ENCODE results near the gene CNTNAP2. TPM values are rescaled to one million over a fixed set of nuclear protein-coding genes. Genes with fewer than 3 reads are reported as not detected.

The CNTNAP2 gene
- polyA plus RNA-seq, 2 donors = 0.41 to 0.48 TPM

DNA sequence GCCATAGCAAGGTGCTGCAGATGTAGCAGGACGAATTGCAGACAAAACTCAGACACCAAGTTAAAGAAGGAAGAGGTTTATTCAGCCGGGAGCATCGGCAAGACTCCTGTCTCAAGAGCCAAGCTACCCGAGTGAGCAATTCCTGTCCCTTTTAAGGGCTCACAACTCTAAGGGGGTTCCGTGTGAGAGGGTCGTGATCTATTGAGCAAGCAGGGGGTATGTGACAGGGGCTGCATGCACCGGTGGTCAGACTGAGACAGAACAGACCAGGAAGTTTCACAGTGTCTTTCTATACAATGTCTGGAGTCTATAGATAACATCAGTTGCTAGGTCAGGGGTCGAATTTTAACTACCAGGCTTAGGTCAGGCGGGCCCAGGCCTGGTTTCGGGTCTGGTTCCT, 2252.0 kb downstream of the CNTNAP2 start:
- 86 to 89% methylated on average over 10 of the region's 10 CpGs for whole genome bisulfite sequencing, 2 donors
- Histone ChIP-seq H3K9me3 (ENCODE audit: control insufficient read depth in 2 of 2, insufficient read depth in 1 of 2, low read depth in 1 of 2, low read length in 1 of 2) (no peaks in the 10 kb centered on the region), H3K27ac (ENCODE audit: low read depth in 2 of 2, low read length in 1 of 2) (no peak overlapping the region)

DNA sequence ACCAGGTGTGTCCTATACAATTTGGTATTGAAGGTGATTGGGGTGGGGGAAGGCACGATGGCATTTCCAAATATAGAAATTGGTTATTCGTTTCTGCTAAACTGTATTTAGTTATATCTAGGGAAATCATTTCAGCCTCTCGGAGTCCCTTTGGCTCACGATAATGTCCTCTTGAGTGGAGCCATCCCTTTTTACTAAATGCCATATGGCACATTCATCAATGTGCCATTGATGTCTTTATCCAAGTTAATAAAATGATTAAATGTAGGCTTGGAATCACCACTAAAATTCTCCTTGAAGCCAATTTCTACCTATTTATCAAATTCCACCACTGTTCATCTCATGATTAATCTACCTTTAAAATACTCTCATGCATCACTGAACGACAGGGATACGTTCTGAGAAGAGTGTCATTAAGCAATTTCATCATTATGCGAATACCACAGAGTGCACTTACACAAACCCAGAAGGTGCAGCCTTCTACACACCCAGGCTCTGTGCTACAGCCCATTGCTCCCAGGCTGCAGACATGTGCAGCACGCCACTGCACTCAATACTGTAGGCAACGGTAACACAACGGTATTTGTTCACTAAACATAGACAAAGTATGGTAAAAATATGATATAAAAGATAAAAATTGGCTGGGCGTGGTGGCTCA, 2254.8 kb downstream of the CNTNAP2 start:
- H3K9me3 ChIP-seq (ENCODE audit: control insufficient read depth in 2 of 2, insufficient read depth in 1 of 2, low read depth in 1 of 2, low read length in 1 of 2) = no peaks in the 10 kb centered on the region
- WGBS, 2 donors = 83 to 89% methylated on average over 11 of the region's 11 CpGs
- H3K27me3 ChIP-seq (ENCODE audit: control insufficient read depth in 1 of 2, insufficient read depth in 2 of 2, low read length in 2 of 2) = no peaks in the 10 kb centered on the region
- no peaks in the 10 kb centered on the region for H3K4me1 ChIP-seq (ENCODE audit: control insufficient read depth in 2 of 2, insufficient read depth in 2 of 2, low read length in 1 of 2)
- no peak overlapping the region for H3K27ac ChIP-seq (ENCODE audit: low read depth in 2 of 2, low read length in 1 of 2)
- no peaks in the 10 kb centered on the region for H3K36me3 ChIP-seq (ENCODE audit: control insufficient read depth in 2 of 2, insufficient read depth in 2 of 2, low read length in 1 of 2)
- no peak overlapping the region for H3K4me3 ChIP-seq (ENCODE audit: low read depth in 1 of 2, low read length in 2 of 2)

More for the DNA sequence above, 2252.0 kb downstream of the CNTNAP2 start:
- Histone ChIP-seq H3K4me3 (ENCODE audit: low read depth in 1 of 2, low read length in 2 of 2) (no peak overlapping the region), H3K27me3 (ENCODE audit: control insufficient read depth in 1 of 2, insufficient read depth in 2 of 2, low read length in 2 of 2) (no peaks in the 10 kb centered on the region), H3K36me3 (ENCODE audit: control insufficient read depth in 2 of 2, insufficient read depth in 2 of 2, low read length in 1 of 2) (no peaks in the 10 kb centered on the region), H3K4me1 (ENCODE audit: control insufficient read depth in 2 of 2, insufficient read depth in 2 of 2, low read length in 1 of 2) (no peaks in the 10 kb centered on the region)

- peak overlapping the region in 1 of 2 donors; percentile 10 for H3K27ac ChIP-seq (ENCODE audit: low read depth in 2 of 2, low read length in 1 of 2)
- no peaks in the 10 kb centered on the region for H3K36me3 ChIP-seq (ENCODE audit: control insufficient read depth in 2 of 2, insufficient read depth in 2 of 2, low read length in 1 of 2)
- no peak overlapping the region for H3K4me3 ChIP-seq (ENCODE audit: low read depth in 1 of 2, low read length in 2 of 2)
- no peaks in the 10 kb centered on the region for H3K4me1 ChIP-seq (ENCODE audit: control insufficient read depth in 2 of 2, insufficient read depth in 2 of 2, low read length in 1 of 2)
- H3K27me3 ChIP-seq (ENCODE audit: control insufficient read depth in 1 of 2, insufficient read depth in 2 of 2, low read length in 2 of 2) = no peaks in the 10 kb centered on the region
- 64 to 70% methylated on average over 7 of the region's 7 CpGs for WGBS, 2 donors
- H3K9me3 ChIP-seq (ENCODE audit: control insufficient read depth in 2 of 2, insufficient read depth in 1 of 2, low read depth in 1 of 2, low read length in 1 of 2) = no peaks in the 10 kb centered on the region
These were observed 2258.0 kb downstream of the CNTNAP2 start for GRCh38 chr7:148374396-148375259.

- no peaks in the 10 kb centered on the region for H3K4me1 ChIP-seq (ENCODE audit: control insufficient read depth in 2 of 2, insufficient read depth in 2 of 2, low read length in 1 of 2)
- no peaks in the 10 kb centered on the region for H3K36me3 ChIP-seq (ENCODE audit: control insufficient read depth in 2 of 2, insufficient read depth in 2 of 2, low read length in 1 of 2)
- H3K9me3 ChIP-seq (ENCODE audit: control insufficient read depth in 2 of 2, insufficient read depth in 1 of 2, low read depth in 1 of 2, low read length in 1 of 2) = no peaks in the 10 kb centered on the region
- H3K27me3 ChIP-seq (ENCODE audit: control insufficient read depth in 1 of 2, insufficient read depth in 2 of 2, low read length in 2 of 2) = no peaks in the 10 kb centered on the region
- H3K4me3 ChIP-seq (ENCODE audit: low read depth in 1 of 2, low read length in 2 of 2) = no peak overlapping the region
- H3K27ac ChIP-seq (ENCODE audit: low read depth in 2 of 2, low read length in 1 of 2) = no peak overlapping the region
- WGBS, 2 donors = 72% methylated on average over 9 of the region's 9 CpGs
These were observed 2263.1 kb downstream of the CNTNAP2 start for GRCh38 chr7:148379677-148380076.

GRCh38 chr7:148380596-148381419, 2264.2 kb downstream of the CNTNAP2 start:
- H3K4me1 ChIP-seq (ENCODE audit: control insufficient read depth in 2 of 2, insufficient read depth in 2 of 2, low read length in 1 of 2) = no peaks in the 10 kb centered on the region
- H3K4me3 ChIP-seq (ENCODE audit: low read depth in 1 of 2, low read length in 2 of 2) = no peak overlapping the region
- H3K36me3 ChIP-seq (ENCODE audit: control insufficient read depth in 2 of 2, insufficient read depth in 2 of 2, low read length in 1 of 2) = no peaks in the 10 kb centered on the region
- H3K27ac ChIP-seq (ENCODE audit: low read depth in 2 of 2, low read length in 1 of 2) = no peak overlapping the region
- no peaks in the 10 kb centered on the region for H3K27me3 ChIP-seq (ENCODE audit: control insufficient read depth in 1 of 2, insufficient read depth in 2 of 2, low read length in 2 of 2)
- WGBS, 2 donors = 75% methylated on average over 13 of the region's 13 CpGs
- H3K9me3 ChIP-seq (ENCODE audit: control insufficient read depth in 2 of 2, insufficient read depth in 1 of 2, low read depth in 1 of 2, low read length in 1 of 2) = no peaks in the 10 kb centered on the region

- Histone ChIP-seq H3K4me3 (ENCODE audit: low read depth in 1 of 2, low read length in 2 of 2) (no peak overlapping the region), H3K27ac (ENCODE audit: low read depth in 2 of 2, low read length in 1 of 2) (no peak overlapping the region), H3K27me3 (ENCODE audit: control insufficient read depth in 1 of 2, insufficient read depth in 2 of 2, low read length in 2 of 2) (no peaks in the 10 kb centered on the region), H3K9me3 (ENCODE audit: control insufficient read depth in 2 of 2, insufficient read depth in 1 of 2, low read depth in 1 of 2, low read length in 1 of 2) (no peaks in the 10 kb centered on the region), H3K4me1 (ENCODE audit: control insufficient read depth in 2 of 2, insufficient read depth in 2 of 2, low read length in 1 of 2) (no peaks in the 10 kb centered on the region), H3K36me3 (ENCODE audit: control insufficient read depth in 2 of 2, insufficient read depth in 2 of 2, low read length in 1 of 2) (no peaks in the 10 kb centered on the region)
- WGBS, 2 donors = 77 to 83% methylated on average over 8 of the region's 8 CpGs
These were observed 2266.0 kb downstream of the CNTNAP2 start for GRCh38 chr7:148382596-148382995.

DNA sequence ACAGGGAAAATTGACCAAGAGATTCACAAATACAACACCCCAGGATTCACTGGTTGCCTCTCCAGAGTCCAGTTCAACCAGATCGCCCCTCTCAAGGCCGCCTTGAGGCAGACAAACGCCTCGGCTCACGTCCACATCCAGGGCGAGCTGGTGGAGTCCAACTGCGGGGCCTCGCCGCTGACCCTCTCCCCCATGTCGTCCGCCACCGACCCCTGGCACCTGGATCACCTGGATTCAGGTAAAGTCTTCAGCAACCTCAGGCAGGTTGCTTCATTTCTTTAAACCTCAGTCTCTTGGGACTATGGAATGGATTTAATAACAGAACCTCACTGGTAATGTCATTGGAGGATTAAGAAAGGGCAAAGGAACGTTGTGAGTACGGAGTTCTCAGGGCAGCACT, 2267.1 kb downstream of the CNTNAP2 start:
- Histone ChIP-seq H3K27ac (ENCODE audit: low read depth in 2 of 2, low read length in 1 of 2) (no peak overlapping the region), H3K36me3 (ENCODE audit: control insufficient read depth in 2 of 2, insufficient read depth in 2 of 2, low read length in 1 of 2) (no peaks in the 10 kb centered on the region), H3K9me3 (ENCODE audit: control insufficient read depth in 2 of 2, insufficient read depth in 1 of 2, low read depth in 1 of 2, low read length in 1 of 2) (no peaks in the 10 kb centered on the region), H3K4me1 (ENCODE audit: control insufficient read depth in 2 of 2, insufficient read depth in 2 of 2, low read length in 1 of 2) (no peaks in the 10 kb centered on the region), H3K27me3 (ENCODE audit: control insufficient read depth in 1 of 2, insufficient read depth in 2 of 2, low read length in 2 of 2) (no peaks in the 10 kb centered on the region), H3K4me3 (ENCODE audit: low read depth in 1 of 2, low read length in 2 of 2) (no peak overlapping the region)
- WGBS, 2 donors = 88 to 94% methylated on average over 14 of the region's 14 CpGs

DNA sequence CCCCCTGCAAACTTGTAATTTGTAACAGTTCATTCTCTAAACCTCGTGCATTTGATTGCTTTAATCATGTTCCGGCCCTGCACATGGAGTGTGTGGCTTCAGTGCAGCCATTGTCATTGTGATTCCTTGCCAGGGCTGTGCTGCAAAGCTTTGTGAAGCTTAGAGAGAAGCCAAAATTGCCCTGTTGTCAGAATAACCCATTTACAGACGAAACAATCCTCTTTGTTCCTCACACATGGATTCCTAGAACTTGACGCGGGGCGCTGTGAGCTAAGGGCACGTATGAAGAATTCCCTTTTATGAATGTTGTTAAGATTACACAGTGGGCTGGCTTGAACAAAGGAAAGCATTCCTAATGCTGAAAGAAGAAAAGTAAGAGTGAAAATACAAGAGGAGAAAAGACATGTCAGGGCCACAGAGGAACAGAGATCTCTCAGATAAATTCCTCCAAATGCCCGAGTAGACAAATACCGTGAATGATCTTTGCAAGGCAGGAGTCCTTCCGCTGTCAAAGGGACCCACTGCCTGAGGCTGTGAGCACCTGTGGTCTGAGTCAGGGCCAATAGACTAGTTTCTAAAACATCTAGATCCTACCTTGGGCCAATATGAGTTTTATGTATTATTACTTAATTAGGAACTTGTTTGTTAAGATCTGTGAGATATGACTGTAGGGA, 2268.5 kb downstream of the CNTNAP2 start:
- Histone ChIP-seq H3K4me3 (ENCODE audit: low read depth in 1 of 2, low read length in 2 of 2) (no peak overlapping the region), H3K36me3 (ENCODE audit: control insufficient read depth in 2 of 2, insufficient read depth in 2 of 2, low read length in 1 of 2) (no peaks in the 10 kb centered on the region), H3K9me3 (ENCODE audit: control insufficient read depth in 2 of 2, insufficient read depth in 1 of 2, low read depth in 1 of 2, low read length in 1 of 2) (no peaks in the 10 kb centered on the region), H3K27ac (ENCODE audit: low read depth in 2 of 2, low read length in 1 of 2) (no peak overlapping the region), H3K4me1 (ENCODE audit: control insufficient read depth in 2 of 2, insufficient read depth in 2 of 2, low read length in 1 of 2) (no peaks in the 10 kb centered on the region), H3K27me3 (ENCODE audit: control insufficient read depth in 1 of 2, insufficient read depth in 2 of 2, low read length in 2 of 2) (no peaks in the 10 kb centered on the region)
- 43 to 57% methylated on average over 10 of the region's 10 CpGs for WGBS, 2 donors

DNA sequence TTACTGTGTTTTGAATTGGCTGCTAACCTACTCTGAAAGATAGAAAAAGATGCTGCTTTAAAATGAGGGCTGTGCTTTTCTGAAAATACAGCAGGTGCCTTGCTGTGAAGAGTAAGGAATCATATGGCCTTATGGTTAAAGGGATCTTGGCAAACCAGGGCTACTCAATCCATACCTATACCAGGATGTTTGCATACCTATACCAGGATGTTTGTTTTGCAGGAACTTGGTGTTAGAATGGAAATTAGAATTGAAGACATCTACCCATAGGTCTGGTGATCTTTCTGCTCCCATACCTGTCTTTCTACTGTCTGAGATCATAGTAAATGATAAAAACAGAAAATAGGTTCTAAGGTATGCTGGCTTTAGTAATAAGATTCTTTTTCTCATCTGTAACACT, 2273.8 kb downstream of the CNTNAP2 start:
- H3K27ac ChIP-seq (ENCODE audit: low read depth in 2 of 2, low read length in 1 of 2) = no peak overlapping the region
- no peak overlapping the region for H3K4me3 ChIP-seq (ENCODE audit: low read depth in 1 of 2, low read length in 2 of 2)

More for the DNA sequence above, 2273.8 kb downstream of the CNTNAP2 start:
- Histone ChIP-seq H3K4me1 (ENCODE audit: control insufficient read depth in 2 of 2, insufficient read depth in 2 of 2, low read length in 1 of 2) (no peaks in the 10 kb centered on the region), H3K9me3 (ENCODE audit: control insufficient read depth in 2 of 2, insufficient read depth in 1 of 2, low read depth in 1 of 2, low read length in 1 of 2) (no peaks in the 10 kb centered on the region), H3K36me3 (ENCODE audit: control insufficient read depth in 2 of 2, insufficient read depth in 2 of 2, low read length in 1 of 2) (no peaks in the 10 kb centered on the region), H3K27me3 (ENCODE audit: control insufficient read depth in 1 of 2, insufficient read depth in 2 of 2, low read length in 2 of 2) (no peaks in the 10 kb centered on the region)
